Trophoblast cell (in vitro differentiated cells and primary cell): ENCODE measurements around the gene TARBP2.

Experiments used
- DNase-seq, 2 donors: peaks; one replicate each; pipeline ENCODE4 v3.0.0-alpha.2; 2016
- H2AFZ ChIP-seq: 2 replicates; pipeline ENCODE4 v1.6.1; 2013; ENCODE audit warnings: low read length, moderate library complexity, mild to moderate bottlenecking; ENCODE audit not compliant: insufficient read depth, poor library complexity
- H2AK5ac ChIP-seq: 2 replicates; pipeline ENCODE4 v1.6.1; 2013; ENCODE audit warnings: mild to moderate bottlenecking, low read length
- H2BK120ac ChIP-seq: 2 replicates; pipeline ENCODE4 v1.6.1; 2013; ENCODE audit warnings: low read length, mild to moderate bottlenecking, moderate library complexity; ENCODE audit not compliant: insufficient read depth, poor library complexity
- H2BK12ac ChIP-seq: 2 replicates; pipeline ENCODE4 v1.6.1; 2013; ENCODE audit warnings: mild to moderate bottlenecking, low read length, moderate library complexity
- H2BK5ac ChIP-seq: 2 replicates; pipeline ENCODE4 v1.6.1; 2013; ENCODE audit warnings: low read length, low read depth, moderate library complexity, mild to moderate bottlenecking; ENCODE audit not compliant: poor library complexity
- H3K14ac ChIP-seq: 2 replicates; pipeline ENCODE4 v1.6.1; 2013; ENCODE audit warnings: mild to moderate bottlenecking, low read length
- H3K18ac ChIP-seq: 2 replicates; pipeline ENCODE4 v1.6.1; 2013; ENCODE audit warnings: mild to moderate bottlenecking, low read length
- H3K23ac ChIP-seq: 2 replicates; pipeline ENCODE4 v1.6.1; 2013; ENCODE audit warnings: low read length
- H3K27ac ChIP-seq: 2 replicates; pipeline ENCODE4 v1.5.1; 2013; ENCODE audit warnings: low read depth, mild to moderate bottlenecking, inconsistent platforms, low read length, moderate library complexity
- H3K27me3 ChIP-seq: 2 replicates; pipeline ENCODE4 v1.6.1; 2013; ENCODE audit warnings: inconsistent platforms, mild to moderate bottlenecking, low read length, moderate library complexity; ENCODE audit not compliant: insufficient read depth
- H3K36me3 ChIP-seq, 2 experiments: 1 replicate in 1 of 2; 2 replicates in 1 of 2; pipeline ENCODE4 v1.6.1; 2013; ENCODE audit warnings: low read length in 2 of 2, mild to moderate bottlenecking in 2 of 2, moderate library complexity in 1 of 2; ENCODE audit not compliant: insufficient read depth in 2 of 2, control insufficient read depth in 1 of 2
- H3K4ac ChIP-seq: 2 replicates; pipeline ENCODE4 v1.6.1; 2013; ENCODE audit warnings: low read depth, mild to moderate bottlenecking, low read length, moderate library complexity
- H3K4me1 ChIP-seq, 2 experiments: 1 replicate in 1 of 2; 2 replicates in 1 of 2; pipeline ENCODE4 v1.6.1; 2013; ENCODE audit warnings: low read length in 2 of 2, mild to moderate bottlenecking in 2 of 2, moderate library complexity in 1 of 2; ENCODE audit not compliant: insufficient read depth in 2 of 2, control insufficient read depth in 1 of 2
- H3K4me2 ChIP-seq: 2 replicates; pipeline ENCODE4 v1.6.1; 2013; ENCODE audit warnings: inconsistent platforms, mild to moderate bottlenecking, low read length, moderate library complexity
- H3K4me3 ChIP-seq: 2 replicates; pipeline ENCODE4 v1.5.1; 2013; ENCODE audit warnings: mild to moderate bottlenecking, low read depth, low read length, inconsistent platforms
- H3K79me1 ChIP-seq: one replicate; pipeline ENCODE4 v1.6.1; 2013; ENCODE audit warnings: low read length
- H3K79me2 ChIP-seq: 2 replicates; pipeline ENCODE4 v1.6.1; 2013; ENCODE audit warnings: low read length, mild to moderate bottlenecking; ENCODE audit not compliant: control insufficient read depth, insufficient read depth, poor library complexity
- H3K9ac ChIP-seq: 2 replicates; pipeline ENCODE4 v1.6.1; 2013; ENCODE audit warnings: mild to moderate bottlenecking, low read length
- H3K9me3 ChIP-seq: 2 replicates; pipeline ENCODE4 v1.6.1; 2013; ENCODE audit warnings: low read depth, mild to moderate bottlenecking, control low read depth, inconsistent platforms, low read length; ENCODE audit not compliant: insufficient read depth
- H4K12ac ChIP-seq: 2 replicates; pipeline ENCODE4 v1.6.1; 2013; ENCODE audit warnings: low read depth, mild to moderate bottlenecking, low read length, moderate library complexity
- H4K8ac ChIP-seq: 2 replicates; pipeline ENCODE4 v1.6.1; 2013; ENCODE audit warnings: low read depth, mild to moderate bottlenecking, low read length, moderate library complexity
- H4K91ac ChIP-seq: one replicate; pipeline ENCODE4 v1.6.1; 2013; ENCODE audit warnings: low read depth, mild to moderate bottlenecking, low read length, moderate library complexity
- WGBS: extraction: QIAGEN DNeasy Blood & Tissue Kit; methylation state at CpG from one replicate; pipeline ENCODE4 v1.1.7; 2013; ENCODE audit warnings: missing lambda C conversion rate; ENCODE audit not compliant: insufficient read length, insufficient coverage; ENCODE audit errors: extremely low coverage; 5-methylcytosine and 5-hydroxymethylcytosine counted together

TARBP2 gene

DNA sequence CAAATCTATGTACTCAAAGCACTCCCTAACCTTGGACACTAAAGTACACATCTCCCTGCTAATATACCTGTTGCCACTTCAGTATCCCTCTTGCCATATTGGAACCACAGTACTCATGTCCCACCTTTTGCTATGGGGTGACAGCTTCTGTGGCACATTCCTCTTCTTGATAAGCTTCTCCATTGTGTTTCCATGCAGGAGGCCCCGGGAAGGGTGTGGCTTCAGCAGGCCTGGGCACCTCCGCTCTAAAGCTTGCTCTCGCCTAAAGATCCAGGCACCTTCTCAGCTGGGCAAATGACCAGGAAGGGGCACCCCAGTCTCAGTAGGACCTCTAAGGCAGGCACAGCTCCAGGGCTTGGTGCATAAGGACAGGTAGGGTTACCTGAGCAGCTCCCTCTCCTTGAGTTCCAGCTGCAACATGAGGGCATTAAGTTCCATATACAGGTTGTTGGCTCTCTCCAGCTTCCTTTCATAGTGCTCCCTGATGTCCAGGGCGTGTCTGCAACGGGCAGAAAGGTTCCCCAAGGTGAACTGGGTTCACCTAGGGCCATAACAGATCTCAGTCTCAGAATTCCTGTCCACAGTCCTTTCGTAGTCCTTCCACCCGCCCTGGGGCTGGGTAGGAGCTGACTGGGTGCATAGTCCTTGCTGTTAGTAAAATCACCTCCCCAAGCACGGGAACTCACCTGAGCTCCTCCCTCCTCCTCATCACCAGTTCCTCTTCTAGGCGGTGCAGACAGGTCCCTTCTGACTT is 17.7 kb upstream of the TARBP2 start:
- no peak overlapping the region for H3K18ac ChIP-seq
- H4K8ac ChIP-seq: no peak overlapping the region
- no peaks in the 10 kb centered on the region for H3K4me1 ChIP-seq
- H4K91ac ChIP-seq: no peak overlapping the region
- H3K79me2 ChIP-seq: no peaks in the 10 kb centered on the region
- no peak overlapping the region for H3K9ac ChIP-seq
- no peak overlapping the region for H3K23ac ChIP-seq
- no peak overlapping the region for H3K4me2 ChIP-seq
- H3K27me3 ChIP-seq: no peaks in the 10 kb centered on the region
- H2AFZ ChIP-seq: no peak overlapping the region
- H3K79me1 ChIP-seq: no peaks in the 10 kb centered on the region
- H2BK5ac ChIP-seq: no peak overlapping the region
- no peak overlapping the region for H3K4me3 ChIP-seq
- no CpG with 5 or more reads among the region's 9 CpGs for WGBS
- H3K9me3 ChIP-seq: no peaks in the 10 kb centered on the region
- peaks cover 46 to 64% of the 10 kb centered on the region in 2 experiments for H3K36me3 ChIP-seq
- no peak overlapping the region for H2BK120ac ChIP-seq
- no peak overlapping the region for H3K14ac ChIP-seq
- H2AK5ac ChIP-seq: no peak overlapping the region
- no peak overlapping the region for H4K12ac ChIP-seq
- no peak for DNase-seq
- no peak overlapping the region for H3K27ac ChIP-seq
- no peak overlapping the region for H3K4ac ChIP-seq
- H2BK12ac ChIP-seq: no peak overlapping the region

DNA sequence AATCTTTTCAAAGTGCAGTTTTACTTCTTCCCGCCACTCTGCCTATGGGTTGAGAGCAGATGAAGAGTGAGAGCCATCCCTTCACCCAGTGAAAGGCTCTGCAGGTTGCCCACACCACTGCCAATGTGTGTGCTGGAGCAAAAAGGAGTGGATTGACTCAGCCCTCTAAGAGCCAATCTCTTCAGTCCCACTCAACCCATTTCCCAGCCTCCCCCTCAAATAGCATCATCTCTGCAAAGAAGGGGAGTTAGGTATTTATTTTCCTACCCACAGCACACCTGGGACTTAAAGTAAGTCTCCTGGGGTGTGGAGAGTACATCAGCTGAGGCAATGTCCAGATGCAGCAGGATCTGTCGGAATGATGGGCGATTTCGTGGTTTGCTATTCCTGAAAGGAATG is 17.1 kb upstream of the TARBP2 start:
- no peak overlapping the region for H3K18ac ChIP-seq
- no peak overlapping the region for H3K23ac ChIP-seq
- H4K91ac ChIP-seq: no peak overlapping the region
- H3K14ac ChIP-seq: no peak overlapping the region
- no peak overlapping the region for H4K8ac ChIP-seq
- no peak overlapping the region for H2BK12ac ChIP-seq
- no peak overlapping the region for H3K27ac ChIP-seq
- H3K4ac ChIP-seq: no peak overlapping the region
- H3K79me2 ChIP-seq: no peaks in the 10 kb centered on the region
- 100% methylated on average over 3 of the region's 4 CpGs for WGBS
- no peak overlapping the region for H2BK5ac ChIP-seq
- no peak overlapping the region for H2AK5ac ChIP-seq
- no peak overlapping the region for H3K4me3 ChIP-seq
- H3K36me3 ChIP-seq: peaks cover 44 to 59% of the 10 kb centered on the region in 2 experiments
- no peaks in the 10 kb centered on the region for H3K27me3 ChIP-seq
- H3K79me1 ChIP-seq: no peaks in the 10 kb centered on the region
- H3K4me2 ChIP-seq: no peak overlapping the region
- no peak overlapping the region for H2AFZ ChIP-seq
- no peak for DNase-seq
- H3K4me1 ChIP-seq: no peaks in the 10 kb centered on the region
- no peaks in the 10 kb centered on the region for H3K9me3 ChIP-seq
- no peak overlapping the region for H2BK120ac ChIP-seq
- no peak overlapping the region for H3K9ac ChIP-seq
- H4K12ac ChIP-seq: no peak overlapping the region

GRCh38 chr12:53484686-53485575 is 16.2 kb upstream of the TARBP2 start:
- Histone ChIP-seq H3K9me3 (no peaks in the 10 kb centered on the region), H4K12ac (no peak overlapping the region), H3K4ac (no peak overlapping the region), H3K4me2 (no peak overlapping the region), H3K4me1 (peaks cover 0 to 6% of the 10 kb centered on the region in 2 experiments), H2AFZ (no peak overlapping the region), H2BK120ac (no peak overlapping the region), H3K4me3 (no peak overlapping the region), H3K79me1 (no peaks in the 10 kb centered on the region), H4K91ac (no peak overlapping the region), H2AK5ac (no peak overlapping the region), H3K27me3 (no peaks in the 10 kb centered on the region), H3K79me2 (no peaks in the 10 kb centered on the region), H3K23ac (no peak overlapping the region), H3K18ac (no peak overlapping the region), H2BK5ac (no peak overlapping the region), H4K8ac (no peak overlapping the region), H3K36me3 (peaks cover 44 to 54% of the 10 kb centered on the region in 2 experiments), H3K14ac (no peak overlapping the region), H3K9ac (no peak overlapping the region), H2BK12ac (no peak overlapping the region), H3K27ac (no peak overlapping the region)
- WGBS: no CpG with 5 or more reads among the region's 10 CpGs
- DNase-seq: no peak

GRCh38 chr12:53485955-53486735 is 14.9 kb upstream of the TARBP2 start:
- no CpG with 5 or more reads among the region's 10 CpGs for WGBS
- H3K36me3 ChIP-seq: peaks cover 38 to 44% of the 10 kb centered on the region in 2 experiments
- H3K23ac ChIP-seq: no peak overlapping the region
- H3K27ac ChIP-seq: no peak overlapping the region
- H3K9me3 ChIP-seq: no peaks in the 10 kb centered on the region
- no peak overlapping the region for H4K8ac ChIP-seq
- no peak overlapping the region for H3K18ac ChIP-seq
- no peak overlapping the region for H3K4me2 ChIP-seq
- H3K27me3 ChIP-seq: no peaks in the 10 kb centered on the region
- H3K79me1 ChIP-seq: no peaks in the 10 kb centered on the region
- no peak overlapping the region for H3K14ac ChIP-seq
- DNase-seq: no peak
- H3K4me1 ChIP-seq: peaks cover 0 to 6% of the 10 kb centered on the region in 2 experiments
- H2BK5ac ChIP-seq: no peak overlapping the region
- no peak overlapping the region for H4K12ac ChIP-seq
- no peaks in the 10 kb centered on the region for H3K79me2 ChIP-seq
- H2AFZ ChIP-seq: no peak overlapping the region
- no peak overlapping the region for H4K91ac ChIP-seq
- no peak overlapping the region for H2BK12ac ChIP-seq
- no peak overlapping the region for H2AK5ac ChIP-seq
- H2BK120ac ChIP-seq: no peak overlapping the region
- H3K4me3 ChIP-seq: no peak overlapping the region
- H3K4ac ChIP-seq: no peak overlapping the region
- peak overlapping the region; percentile 23 for H3K9ac ChIP-seq
